NCI-H1930 (cell line): ENCODE measurements around the gene COG8.

Source experiments
- DNase-seq, 2 experiments: peaks; one replicate each; lab custom pipeline; 2025; lab: John Stamatoyannopoulos, UW

Gene COG8

DNA sequence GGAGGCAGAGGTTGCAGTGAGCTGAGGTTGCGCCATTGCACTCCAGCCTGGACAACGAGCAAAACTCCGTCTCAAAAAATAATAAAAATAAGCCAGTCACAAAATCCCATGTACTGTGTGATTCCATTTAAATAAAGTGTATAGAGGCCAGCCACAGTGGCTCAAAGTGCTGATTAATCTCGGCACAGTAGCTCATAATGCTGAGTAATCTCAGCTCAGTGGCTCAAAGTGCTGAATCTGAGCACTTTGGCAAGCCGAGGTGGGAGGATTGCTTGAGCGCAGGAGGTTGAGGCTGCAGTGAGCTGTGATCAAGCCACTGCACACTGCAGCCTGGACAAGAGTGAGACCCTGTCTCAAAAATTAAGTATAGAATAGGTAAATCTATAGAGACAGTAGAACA lies 7.3 kb upstream of the COG8 start:
- no peak for DNase-seq

DNA sequence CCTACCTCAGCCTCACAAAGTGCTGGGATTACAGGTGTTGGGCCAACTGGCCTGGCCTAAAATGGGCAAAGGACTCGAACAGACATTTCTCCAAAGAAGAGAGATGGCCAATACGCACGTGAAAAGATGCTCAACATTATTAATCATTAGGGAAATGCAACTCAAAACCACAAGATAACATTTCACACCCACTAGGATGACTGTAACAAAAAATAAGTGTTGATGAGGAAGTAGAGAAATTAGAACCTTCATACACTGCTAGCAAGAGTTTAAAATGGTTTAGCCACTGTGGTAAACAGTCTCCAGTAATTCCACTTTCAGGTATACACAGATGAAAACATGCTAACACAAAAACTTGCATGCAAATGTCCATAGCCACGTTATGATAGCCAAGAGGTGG lies 6.6 kb upstream of the COG8 start:
- no peak for DNase-seq

- DNase-seq, result no peak
Measured at GRCh38 chr16:69344171-69344570, 4.8 kb upstream of the COG8 start.

DNA sequence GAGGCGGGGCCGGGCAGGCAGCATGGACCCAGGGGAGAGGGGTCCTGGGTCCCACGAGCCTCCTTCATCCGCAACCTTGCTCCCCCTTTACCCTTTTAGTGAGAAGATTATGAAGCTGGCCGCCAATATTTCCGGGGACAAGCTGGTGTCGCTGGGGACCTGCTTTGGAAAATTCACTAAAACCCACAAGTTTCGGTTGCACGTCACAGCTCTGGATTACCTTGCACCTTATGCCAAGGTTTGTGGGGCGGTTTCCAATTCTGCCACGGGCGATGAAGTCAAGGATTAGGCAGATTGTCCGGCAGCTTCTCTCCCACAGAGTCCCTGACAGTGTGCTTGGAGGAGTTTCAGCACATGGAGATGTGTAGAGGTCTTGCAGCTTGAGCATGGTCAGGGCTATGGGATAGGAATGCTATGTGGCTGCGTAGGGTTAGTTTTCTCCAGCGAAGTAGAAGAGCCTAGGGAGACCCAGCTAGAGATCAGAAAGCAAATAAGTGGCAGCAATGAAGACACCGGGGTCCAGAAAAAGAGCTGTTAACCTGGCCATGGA lies 806 bp upstream of the COG8 start:
- no peak for DNase-seq

DNA sequence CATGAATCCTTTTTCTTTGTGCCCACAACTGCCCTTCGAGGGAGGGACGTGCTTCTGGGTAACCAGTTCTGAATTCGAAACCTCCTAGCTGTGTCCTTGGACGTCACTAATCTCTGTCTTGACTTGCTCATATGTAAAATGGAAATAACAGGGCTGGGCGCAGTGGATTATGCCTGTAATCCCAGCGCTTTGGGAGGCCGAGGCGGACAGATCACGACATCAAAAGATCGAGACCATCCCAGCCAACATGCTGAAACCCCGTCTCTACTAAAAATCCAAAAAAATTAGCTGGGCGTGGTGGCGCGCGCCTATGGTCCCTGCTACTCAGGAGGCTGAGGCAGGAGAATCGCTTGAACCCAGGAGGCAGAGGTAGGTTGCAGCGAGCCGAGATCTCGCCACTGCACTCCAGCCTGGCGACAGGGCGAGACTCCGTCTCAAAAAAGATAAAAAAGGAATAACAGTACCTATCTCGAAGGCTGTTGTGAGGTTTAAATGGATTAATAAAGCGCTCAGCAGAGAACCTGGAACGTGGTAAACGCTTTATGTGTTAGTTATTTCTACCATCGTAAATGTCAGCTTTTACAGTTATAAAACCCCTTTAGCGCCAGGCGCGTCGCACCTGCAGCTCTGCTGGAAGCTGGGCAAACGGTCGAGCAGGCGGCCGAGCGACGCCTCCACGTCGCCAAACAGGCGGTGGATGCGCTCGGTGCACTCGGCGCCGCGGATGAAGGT lies 641 bp downstream of the COG8 start:
- DNase-seq, result no peak

DNA sequence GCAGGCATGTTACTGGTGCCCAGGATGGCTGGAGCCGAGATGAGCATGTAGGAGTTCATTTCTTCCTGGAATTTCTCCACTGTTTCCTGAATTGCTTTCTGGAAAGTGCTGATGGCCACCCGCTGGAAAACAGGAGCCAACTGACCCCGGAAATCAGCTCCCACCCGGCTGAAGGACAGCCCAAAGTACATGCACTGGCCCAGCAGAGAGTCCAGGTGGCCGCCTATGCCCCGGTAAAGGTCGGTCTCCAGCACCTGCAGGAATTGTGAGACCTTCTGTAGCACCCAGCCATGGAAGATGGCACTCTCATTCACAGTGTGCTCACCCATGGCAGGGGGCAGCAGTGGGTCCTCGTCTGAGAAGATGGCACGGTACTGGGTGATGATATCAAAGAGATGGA lies 4.7 kb downstream of the COG8 start:
- DNase-seq, result no peak

DNA sequence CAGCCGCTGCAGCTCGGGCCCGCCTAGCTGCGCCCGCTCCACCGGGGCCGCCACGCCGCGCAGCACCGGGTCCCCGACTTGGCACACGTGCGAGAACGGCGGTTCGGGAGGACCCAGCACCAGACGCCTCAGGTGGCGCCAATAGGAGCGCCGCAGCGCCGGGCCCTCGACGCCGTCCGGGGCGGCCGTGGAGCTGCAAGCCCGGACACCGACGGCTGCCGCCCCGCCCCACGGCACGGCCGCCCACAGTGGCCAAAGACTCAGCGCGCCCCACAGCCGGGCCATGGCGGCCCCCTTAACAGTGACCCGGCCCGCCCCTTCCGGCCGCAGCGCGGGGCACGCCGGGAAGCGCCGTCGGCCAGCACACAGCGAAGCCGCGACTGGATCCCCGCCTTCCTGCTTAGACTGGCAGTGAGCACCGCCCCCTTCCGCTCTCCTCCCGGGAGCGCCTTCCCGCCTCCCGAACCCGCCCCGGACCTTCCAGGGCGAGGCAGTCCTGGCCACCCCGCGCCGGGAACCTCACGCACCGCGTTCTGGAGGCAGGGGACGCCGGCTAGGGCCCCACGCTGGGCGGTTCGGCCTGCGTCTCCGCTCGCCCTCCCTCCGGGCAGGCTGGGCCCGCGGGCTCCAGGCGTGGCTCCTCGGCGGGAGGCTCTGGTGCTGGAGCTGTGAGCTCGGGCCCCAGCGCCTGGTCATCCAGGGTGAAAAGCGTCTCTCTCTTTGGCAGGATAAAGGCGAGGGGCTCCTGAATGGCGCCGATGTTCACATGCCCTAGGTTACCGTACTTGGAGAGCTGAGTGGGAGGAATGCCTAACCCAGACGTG lies 8.9 kb downstream of the COG8 start, which contains the start of gene PDF:
TSS of gene PDF (minus strand) at position 303 of the 824 bp plus-strand sequence. CDS start at position 285, 18 bp downstream.
- DNase-seq, result peak; percentile 76 to 84

- DNase-seq, result peak in 1 of 2 experiments; percentile 4
Measured at GRCh38 chr16:69329369-69330285, 9.7 kb downstream of the COG8 start.

- DNase-seq, result no peak
Measured at GRCh38 chr16:69328854-69329316, 10.5 kb downstream of the COG8 start.

DNA sequence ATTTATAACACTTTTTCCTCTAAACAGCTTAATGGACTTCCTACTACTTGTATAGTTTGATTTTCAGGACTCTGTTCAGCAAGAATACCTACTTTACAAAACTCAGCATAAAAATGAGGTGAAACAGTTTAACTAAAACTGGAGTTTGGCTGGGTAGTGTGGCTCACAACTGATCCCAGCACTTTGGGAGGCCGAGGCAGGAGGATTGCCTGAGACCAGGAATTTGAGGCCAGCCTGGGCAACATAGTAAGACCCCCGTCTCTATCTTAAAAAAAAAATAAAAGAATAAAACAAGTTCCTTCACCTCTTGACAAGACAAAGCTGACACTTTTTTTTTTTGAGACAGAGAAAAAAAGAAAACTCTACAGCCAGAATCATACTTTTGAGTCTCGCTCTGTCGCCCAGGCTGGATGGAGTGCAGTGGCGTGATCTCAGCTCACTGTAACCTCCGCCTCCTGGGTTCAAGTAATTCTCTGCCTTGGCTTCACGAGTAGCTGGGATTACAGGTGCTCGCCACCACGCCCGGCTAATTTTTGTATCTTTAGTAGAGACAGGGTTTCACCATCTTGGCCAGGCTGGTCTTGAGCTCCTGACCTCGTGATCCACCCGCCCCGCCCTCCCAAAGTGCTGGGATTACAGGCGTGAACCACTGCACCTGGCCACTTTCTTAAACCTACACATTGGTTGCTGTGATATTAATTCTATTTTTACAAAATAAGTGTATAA lies 11.6 kb downstream of the COG8 start:
- no peak for DNase-seq

GRCh38 chr16:69326172-69326873 lies 13.0 kb downstream of the COG8 start:
- DNase-seq, result no peak

GRCh38 chr16:69325784-69326171 lies 13.6 kb downstream of the COG8 start:
- no peak for DNase-seq

GRCh38 chr16:69324585-69325253 lies 14.6 kb downstream of the COG8 start:
- no peak for DNase-seq

- no peak for DNase-seq
Measured at GRCh38 chr16:69324013-69324531, 15.3 kb downstream of the COG8 start.

DNA sequence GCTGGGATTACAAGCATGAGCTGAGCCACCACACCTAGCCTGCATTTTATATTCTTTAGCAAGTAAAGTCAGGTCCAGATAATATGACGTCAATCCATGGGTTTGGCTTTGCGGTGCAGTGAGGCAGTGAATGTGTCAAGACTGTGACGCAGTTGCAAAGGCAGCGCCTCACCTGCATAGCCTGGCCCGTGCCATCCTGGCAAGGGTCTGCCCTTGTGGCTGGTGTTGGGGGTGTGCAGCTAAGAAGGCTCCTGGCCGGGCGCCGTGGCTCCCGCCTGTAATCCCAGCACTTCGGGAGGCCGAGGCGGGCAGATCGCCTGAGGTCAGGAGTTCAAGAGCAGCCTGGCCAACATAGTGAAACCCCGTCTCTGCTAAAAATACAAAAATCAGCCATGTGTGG lies 15.9 kb downstream of the COG8 start:
- no peak for DNase-seq

DNA sequence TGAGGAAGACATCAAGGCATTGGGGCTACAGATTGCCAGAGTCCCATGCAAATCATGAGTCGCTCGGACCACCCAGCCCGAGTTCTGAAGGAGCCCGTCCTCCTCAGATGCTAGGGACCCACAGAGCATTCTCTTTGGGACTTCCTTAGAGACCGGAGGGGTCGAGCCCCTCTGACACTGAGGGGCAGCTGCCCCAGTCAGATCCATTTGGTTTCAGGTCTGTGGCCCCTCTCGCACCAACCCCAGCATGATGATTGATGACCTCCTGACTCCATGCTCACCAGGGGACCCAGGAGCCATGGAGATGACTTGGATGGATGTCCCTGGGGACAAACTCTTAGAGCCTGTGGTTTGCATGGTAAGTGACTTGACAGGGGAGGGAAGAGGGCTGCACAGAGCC lies 17.0 kb downstream of the COG8 start:
- no peak for DNase-seq

- no peak for DNase-seq
Measured at GRCh38 chr16:69321080-69321479, 18.3 kb downstream of the COG8 start.

- DNase-seq, result no peak
Measured at GRCh38 chr16:69320740-69321073, 18.7 kb downstream of the COG8 start.

DNA sequence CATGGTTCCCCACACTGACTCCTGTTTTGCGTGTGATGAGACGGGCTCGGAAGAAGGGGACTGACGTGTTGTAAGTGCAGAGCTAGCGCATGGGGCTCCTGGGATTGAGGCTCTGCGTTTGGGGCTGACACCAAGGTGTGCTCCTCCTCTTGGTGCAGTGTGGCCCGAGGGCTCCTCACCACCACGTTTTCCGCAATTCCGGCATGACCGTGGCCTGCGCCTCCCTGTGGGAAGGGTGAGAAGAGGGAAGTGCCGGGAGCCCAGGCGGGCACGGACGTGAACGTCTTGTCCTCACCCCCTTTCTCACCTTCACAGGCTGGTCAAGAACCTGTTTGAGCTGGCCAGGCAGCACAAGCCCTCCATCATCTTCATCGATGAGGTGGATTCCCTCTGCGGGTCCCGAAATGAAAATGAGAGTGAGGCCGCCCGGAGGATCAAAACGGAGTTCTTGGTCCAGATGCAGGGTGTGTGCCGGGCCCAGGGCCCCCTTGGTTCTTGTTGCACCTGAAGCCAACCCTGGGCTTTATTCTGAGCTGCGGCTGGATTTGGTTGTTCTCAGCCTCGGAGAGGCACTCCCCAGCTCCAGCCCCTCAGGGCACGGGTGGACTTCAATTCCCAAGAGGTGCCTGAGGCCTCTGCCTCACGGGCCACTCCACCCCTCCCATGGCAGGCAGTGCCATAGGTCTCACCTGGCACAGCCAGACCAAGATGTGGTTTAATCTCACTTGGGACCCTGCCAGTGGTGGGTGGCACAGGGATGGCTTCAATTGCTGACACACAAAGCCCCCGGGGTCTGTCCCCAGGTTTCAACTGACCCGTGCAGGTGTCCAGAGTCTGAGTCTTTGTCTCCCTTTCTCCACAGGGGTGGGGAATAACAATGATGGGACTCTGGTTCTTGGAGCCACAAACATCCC lies 19.3 kb downstream of the COG8 start:
- DNase-seq, result no peak
